ENCODE results near the gene UNKL. TPM values are rescaled to one million over a fixed set of nuclear protein-coding genes. Genes with fewer than 3 reads are reported as not detected.

UNKL gene
- total RNA-seq, 1 experiment from 2014 or later: 32.0 TPM

DNA sequence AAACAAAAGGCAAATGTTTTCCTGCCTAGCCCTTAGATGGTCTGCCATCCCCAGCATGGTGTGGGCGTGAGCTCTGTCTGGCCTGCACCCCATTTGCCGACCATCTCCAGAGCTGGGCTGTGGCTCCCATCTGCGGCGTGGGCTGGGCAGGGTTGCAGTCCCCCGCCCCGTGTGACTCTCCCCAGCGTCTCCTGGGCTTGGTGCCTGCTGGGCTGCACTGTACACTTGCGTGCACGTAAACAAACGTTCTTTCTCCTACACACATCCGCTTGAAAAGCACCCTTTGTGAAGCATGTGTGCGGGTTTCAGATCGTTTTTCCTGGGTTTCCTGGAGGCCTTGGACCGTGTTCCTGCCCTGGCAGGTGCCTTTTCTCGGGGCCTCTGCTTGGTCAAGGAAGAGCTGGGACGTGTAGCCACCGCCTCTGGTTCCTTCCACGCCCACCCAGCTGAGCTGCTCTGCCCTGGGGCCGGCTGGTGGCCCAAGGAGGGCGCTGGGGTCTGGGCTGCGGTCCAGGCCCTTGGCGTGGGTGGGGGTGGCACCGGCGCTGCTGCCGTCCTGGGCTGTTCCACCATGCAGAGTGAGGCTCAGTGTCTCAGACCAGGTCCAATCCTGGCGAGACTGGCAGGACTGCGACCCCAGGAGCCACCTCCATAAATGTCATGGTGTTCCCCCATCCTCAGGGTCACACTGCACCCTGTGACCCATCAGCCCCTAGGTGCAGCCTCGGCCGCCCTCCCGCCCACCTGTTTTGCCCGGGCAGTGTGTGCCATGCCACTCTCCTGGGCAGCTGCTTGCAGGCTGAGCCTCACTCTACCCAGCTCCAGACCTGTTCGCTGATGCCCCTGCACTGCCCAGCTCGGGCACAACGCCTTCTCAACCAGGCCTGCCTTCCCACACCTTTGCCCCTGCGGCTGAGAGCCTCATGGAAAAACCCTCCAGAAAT lies 90.9 kb downstream of the UNKL start:
- Histone ChIP-seq H3K9me3 (ENCODE audit: control insufficient read depth, low read depth, low read length) (no peaks in the 10 kb centered on the region), H3K18ac (ENCODE audit: insufficient read length, low read depth, low read length) (no peak overlapping the region), H2BK120ac (ENCODE audit: low read depth, low read length, poor library complexity, severe bottlenecking) (no peak overlapping the region), H2BK5ac (ENCODE audit: insufficient read length, low read length) (no peak overlapping the region), H2AFZ (ENCODE audit: low read length) (no peak overlapping the region), H3K79me1 (ENCODE audit: insufficient read depth, low read depth, low read length, poor library complexity, severe bottlenecking) (no peaks in the 10 kb centered on the region), H3K23me2 (ENCODE audit: insufficient read length, low read depth, low read length, poor library complexity, severe bottlenecking) (no peaks in the 10 kb centered on the region), H3K56ac (ENCODE audit: insufficient read length, low read depth, low read length) (no peak overlapping the region), H2AK5ac (ENCODE audit: insufficient read length, low read length) (no peak overlapping the region), H4K20me1 (ENCODE audit: control insufficient read depth, insufficient read depth, insufficient read length) (no peaks in the 10 kb centered on the region), H3T11ph (ENCODE audit: low read length) (no peak overlapping the region), H3K23ac (ENCODE audit: insufficient read length, low read depth, low read length) (no peak overlapping the region), H3K79me2 (ENCODE audit: insufficient read depth, low read length) (no peaks in the 10 kb centered on the region), H3K4me1 (ENCODE audit: insufficient read depth, low read length) (no peaks in the 10 kb centered on the region), H2BK12ac (ENCODE audit: insufficient read length, low read depth, low read length) (no peak overlapping the region), H3K27me3 (ENCODE audit: insufficient read depth, low read length) (no peaks in the 10 kb centered on the region), H3K4me2 (ENCODE audit: insufficient read depth, insufficient read length, low read length) (no peak overlapping the region), H3K9ac (ENCODE audit: extremely low read depth, insufficient read length, low read length) (no peak overlapping the region), H2BK20ac (ENCODE audit: low read depth, low read length, poor library complexity, severe bottlenecking) (no peak overlapping the region), H4K91ac (ENCODE audit: insufficient read length, low read depth, low read length) (no peak overlapping the region), H3K14ac (ENCODE audit: insufficient read depth, low read length) (no peak overlapping the region; the same call in 1 of the 2 replicates), H3K4ac (ENCODE audit: low read depth, low read length) (no peak overlapping the region), H2BK15ac (ENCODE audit: low read depth, low read length) (no peak overlapping the region), H4K5ac (ENCODE audit: insufficient read length, low read depth, low read length) (no peak overlapping the region), H4K8ac (replicated peaks; ENCODE audit: insufficient read length, low read depth, low read length) (no peak overlapping the region), H3K27ac (ENCODE audit: insufficient read length, low read depth, low read length) (no peak overlapping the region)
- Mint-ChIP-seq H3K27ac (peak overlapping the region in 1 of 3 experiments; percentile 55; a peak in 1 of 7 replicates), H3K4me3 (no peak overlapping the region), H3K27me3 (ENCODE audit: low read depth) (no peaks in the 10 kb centered on the region; the same call in 1 of the 2 replicates), H3K36me3 (ENCODE audit: insufficient read depth in 1 of 3, low read depth in 3 of 3) (peaks cover 19 to 62% (median 44%) of the 10 kb centered on the region in 3 experiments), H3K9me3 (no peaks in the 10 kb centered on the region), H3K4me1 (peaks cover 0 to 9% of the 10 kb centered on the region in 2 experiments; a peak in 2 of 4 replicates)
- TF ChIP-seq CTCF (conservative IDR thresholded peaks at IDR 0.05): no peak
- DNase-seq: no peak
- WGBS (ENCODE audit: extremely low coverage, insufficient read length, low lambda C conversion rate): no CpG with 5 or more reads among the region's 35 CpGs
